ENCODE measurements around the gene NR4A1.

Gene NR4A1

GRCh38 chr12:52042706-52043385, 8.4 kb upstream of the NR4A1 start:
- no peak for FAIRE-seq

DNA sequence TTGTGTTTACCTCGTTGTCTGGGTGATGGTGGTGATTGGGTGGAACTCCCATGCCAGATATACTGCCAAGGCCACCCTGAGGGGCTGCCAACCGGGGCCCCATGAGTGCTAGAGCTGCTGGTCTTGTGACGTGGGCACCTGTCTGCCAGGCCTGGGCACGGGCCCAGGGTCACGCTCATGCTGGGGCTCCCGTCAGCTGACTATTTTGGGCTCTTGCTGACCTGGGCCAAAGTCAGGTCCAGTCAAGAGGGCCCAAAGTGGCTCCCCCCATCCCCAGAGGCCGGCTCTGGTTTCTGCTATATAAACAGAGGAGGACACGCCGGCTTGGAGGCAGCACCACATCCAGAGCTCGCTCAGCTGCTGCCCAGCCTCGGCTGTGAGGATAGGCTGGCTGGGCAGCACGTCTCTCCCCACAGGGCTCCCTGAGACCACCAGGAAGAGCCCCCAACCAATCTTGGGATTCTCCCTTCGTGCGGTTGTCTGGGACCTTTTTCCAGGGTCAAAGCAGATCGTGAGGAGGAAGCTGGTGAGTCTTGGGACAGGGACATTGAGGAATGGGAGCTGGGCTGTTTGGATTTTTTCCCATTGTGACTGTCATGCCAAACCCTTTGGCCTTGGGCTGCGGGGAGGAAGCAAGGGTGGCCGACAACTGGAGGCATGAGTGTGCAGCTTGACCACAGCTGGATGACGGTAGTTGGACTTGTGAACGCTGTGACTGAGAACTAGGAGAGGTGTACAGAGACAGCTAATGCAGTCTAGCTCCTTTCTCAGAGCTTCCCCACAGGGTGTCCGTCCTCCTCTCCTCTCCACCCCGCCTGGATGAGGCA, 7.6 kb upstream of the NR4A1 start:
- no peak for FAIRE-seq

- no peak for FAIRE-seq
These were observed 6.8 kb upstream of the NR4A1 start for GRCh38 chr12:52044292-52044983.

GRCh38 chr12:52045794-52046199, 5.4 kb upstream of the NR4A1 start:
- FAIRE-seq = no peak

DNA sequence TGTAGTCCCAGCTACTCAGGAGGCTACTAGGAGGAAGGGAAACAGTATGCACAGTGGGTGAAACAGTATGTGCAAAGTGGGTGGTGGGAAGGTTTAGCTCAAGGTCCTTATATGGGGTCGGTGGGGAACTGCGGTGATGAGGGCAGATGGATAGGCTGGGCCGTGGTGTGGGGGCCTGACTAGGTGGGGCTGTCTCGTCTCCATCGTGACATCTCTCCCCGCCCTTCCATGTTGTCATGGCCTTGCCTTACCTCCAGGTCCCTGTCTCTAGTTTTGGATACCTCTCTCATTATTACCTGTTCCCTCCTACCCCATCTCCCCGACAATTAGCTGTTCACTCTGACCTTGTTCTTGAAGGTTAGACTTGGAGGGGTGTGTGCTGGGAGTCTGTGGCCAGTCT, 4.4 kb upstream of the NR4A1 start:
- FAIRE-seq = no peak

- FAIRE-seq = no peak
These were observed 2.0 kb upstream of the NR4A1 start for GRCh38 chr12:52049286-52049685.

DNA sequence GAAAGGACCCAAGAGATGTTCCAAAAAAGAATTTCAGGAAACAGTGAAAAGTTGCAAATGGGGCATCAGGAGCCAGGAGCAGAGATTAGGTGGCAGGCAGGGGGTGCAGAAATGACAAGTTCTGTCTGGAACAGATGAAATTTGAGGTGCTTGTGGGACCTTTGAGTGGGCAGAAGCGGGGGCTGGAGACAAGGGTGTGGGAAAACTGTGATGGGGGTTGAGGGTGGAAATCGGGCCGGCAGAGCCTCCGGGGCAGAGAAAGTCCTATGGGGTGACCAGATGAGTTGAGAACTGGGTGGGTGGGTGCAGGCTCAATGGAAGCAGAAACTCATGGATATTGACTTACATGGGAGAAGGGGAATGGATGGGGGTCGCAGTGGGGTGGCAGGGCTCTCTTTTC, 1.6 kb upstream of the NR4A1 start:
- FAIRE-seq = no peak

- no peak for FAIRE-seq
These were observed 1.0 kb upstream of the NR4A1 start for GRCh38 chr12:52050116-52050757.

GRCh38 chr12:52052468-52053186, 1.4 kb downstream of the NR4A1 start:
- FAIRE-seq = no peak

GRCh38 chr12:52053536-52054209, 2.4 kb downstream of the NR4A1 start:
- FAIRE-seq = no peak

DNA sequence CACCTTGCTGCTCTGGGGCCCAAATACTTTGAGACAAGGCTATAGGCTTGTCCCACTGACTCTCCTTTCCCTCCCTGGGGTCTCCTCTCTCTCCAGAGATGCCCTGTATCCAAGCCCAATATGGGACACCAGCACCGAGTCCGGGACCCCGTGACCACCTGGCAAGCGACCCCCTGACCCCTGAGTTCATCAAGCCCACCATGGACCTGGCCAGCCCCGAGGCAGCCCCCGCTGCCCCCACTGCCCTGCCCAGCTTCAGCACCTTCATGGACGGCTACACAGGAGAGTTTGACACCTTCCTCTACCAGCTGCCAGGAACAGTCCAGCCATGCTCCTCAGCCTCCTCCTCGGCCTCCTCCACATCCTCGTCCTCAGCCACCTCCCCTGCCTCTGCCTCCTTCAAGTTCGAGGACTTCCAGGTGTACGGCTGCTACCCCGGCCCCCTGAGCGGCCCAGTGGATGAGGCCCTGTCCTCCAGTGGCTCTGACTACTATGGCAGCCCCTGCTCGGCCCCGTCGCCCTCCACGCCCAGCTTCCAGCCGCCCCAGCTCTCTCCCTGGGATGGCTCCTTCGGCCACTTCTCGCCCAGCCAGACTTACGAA, 3.1 kb downstream of the NR4A1 start:
- FAIRE-seq = no peak

DNA sequence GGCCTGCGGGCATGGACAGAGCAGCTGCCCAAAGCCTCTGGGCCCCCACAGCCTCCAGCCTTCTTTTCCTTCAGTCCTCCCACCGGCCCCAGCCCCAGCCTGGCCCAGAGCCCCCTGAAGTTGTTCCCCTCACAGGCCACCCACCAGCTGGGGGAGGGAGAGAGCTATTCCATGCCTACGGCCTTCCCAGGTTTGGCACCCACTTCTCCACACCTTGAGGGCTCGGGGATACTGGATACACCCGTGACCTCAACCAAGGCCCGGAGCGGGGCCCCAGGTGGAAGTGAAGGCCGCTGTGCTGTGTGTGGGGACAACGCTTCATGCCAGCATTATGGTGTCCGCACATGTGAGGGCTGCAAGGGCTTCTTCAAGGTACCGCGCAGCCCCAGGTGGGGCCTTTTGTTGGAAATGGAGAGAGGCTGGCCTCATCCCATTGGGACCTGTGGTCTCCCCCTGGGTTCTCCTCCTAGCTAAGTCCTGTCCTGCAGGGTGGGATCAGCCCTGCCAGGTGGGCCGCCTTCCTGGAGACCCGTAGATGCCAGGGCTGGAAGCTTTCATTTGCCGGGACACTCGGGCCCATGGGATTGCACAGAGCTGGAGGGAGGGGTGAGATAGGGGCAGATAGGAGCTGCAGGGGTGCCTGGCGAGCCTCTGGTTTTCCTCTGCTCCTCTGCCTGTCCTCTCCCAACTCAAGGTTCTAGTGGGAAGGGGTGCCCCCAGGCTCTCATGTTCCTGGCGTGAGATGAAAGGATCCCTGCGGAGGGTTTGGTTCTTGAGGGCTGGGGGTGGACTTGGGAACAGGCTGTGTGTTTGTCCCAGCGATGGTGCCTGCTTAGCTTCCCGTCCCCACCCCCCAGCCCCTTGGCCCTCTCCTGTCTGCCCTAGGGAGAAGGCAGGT, 3.8 kb downstream of the NR4A1 start:
- no peak for FAIRE-seq

DNA sequence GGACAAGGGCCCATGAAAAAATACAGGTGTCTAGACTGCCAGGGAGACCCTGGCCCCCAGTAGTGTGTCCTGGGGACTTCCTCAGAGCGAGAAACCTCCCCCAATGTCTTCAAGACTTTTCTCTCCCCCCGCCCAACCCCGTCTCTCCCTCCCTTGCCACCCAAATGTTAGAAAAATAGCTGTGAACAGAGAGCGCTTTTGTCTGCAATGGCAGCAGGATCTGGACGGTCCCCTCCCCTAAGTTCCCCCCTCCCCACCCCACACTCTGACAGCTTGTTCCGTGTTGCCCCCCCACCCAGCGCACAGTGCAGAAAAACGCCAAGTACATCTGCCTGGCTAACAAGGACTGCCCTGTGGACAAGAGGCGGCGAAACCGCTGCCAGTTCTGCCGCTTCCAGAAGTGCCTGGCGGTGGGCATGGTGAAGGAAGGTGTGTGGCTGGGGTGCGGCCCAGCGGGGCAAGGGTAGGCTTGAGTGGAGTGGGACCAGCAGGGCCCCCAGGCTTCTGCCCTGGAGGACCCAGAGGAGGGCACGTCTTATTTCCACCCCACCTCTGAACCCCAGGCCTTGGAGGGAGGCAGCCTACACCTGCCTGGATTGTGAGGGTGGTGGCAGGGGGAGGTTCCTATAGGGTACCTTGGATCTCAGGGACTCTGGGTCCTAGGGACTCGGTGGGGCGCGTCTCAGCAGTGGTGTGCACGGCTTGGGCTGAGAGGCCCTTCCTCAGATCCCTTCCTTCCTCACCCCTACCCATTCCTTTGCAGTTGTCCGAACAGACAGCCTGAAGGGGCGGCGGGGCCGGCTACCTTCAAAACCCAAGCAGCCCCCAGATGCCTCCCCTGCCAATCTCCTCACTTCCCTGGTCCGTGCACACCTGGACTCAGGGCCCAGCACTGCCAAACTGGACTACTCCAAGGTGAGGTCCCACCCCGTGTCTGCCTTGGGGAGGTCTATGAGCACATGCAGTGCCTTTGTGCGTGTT, 4.8 kb downstream of the NR4A1 start:
- FAIRE-seq = no peak

GRCh38 chr12:52056801-52057637, 5.8 kb downstream of the NR4A1 start:
- no peak for FAIRE-seq

GRCh38 chr12:52057638-52058576, 6.7 kb downstream of the NR4A1 start:
- no peak for FAIRE-seq

DNA sequence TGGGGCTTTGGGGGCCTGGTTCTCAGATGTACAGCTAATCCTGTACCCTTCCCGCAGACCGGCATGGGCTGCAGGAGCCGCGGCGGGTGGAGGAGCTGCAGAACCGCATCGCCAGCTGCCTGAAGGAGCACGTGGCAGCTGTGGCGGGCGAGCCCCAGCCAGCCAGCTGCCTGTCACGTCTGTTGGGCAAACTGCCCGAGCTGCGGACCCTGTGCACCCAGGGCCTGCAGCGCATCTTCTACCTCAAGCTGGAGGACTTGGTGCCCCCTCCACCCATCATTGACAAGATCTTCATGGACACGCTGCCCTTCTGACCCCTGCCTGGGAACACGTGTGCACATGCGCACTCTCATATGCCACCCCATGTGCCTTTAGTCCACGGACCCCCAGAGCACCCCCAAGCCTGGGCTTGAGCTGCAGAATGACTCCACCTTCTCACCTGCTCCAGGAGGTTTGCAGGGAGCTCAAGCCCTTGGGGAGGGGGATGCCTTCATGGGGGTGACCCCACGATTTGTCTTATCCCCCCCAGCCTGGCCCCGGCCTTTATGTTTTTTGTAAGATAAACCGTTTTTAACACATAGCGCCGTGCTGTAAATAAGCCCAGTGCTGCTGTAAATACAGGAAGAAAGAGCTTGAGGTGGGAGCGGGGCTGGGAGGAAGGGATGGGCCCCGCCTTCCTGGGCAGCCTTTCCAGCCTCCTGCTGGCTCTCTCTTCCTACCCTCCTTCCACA, 7.6 kb downstream of the NR4A1 start:
- FAIRE-seq = no peak
